ENCODE results near the gene MOV10L1. TPM values are rescaled to one million over a fixed set of nuclear protein-coding genes. Genes with fewer than 3 reads are reported as not detected.

The MOV10L1 gene
- total RNA-seq, 2 donors from 2014 or later, result 0.36 to 18.9 TPM

GRCh38 chr22:50082961-50083461, 6.8 kb upstream of the MOV10L1 start:
- H3K9me3 ChIP-seq, result no peaks in the 10 kb centered on the region
- H3K36me3 ChIP-seq, result no peaks in the 10 kb centered on the region
- WGBS, result 33% methylated on average over 21 of the region's 21 CpGs
- DNase-seq (ENCODE audit: low spot score), result no peak
- intact Hi-C loops (cut with DNase I), result loop anchor here (10.0 kb wide), 1 partner anchor 52 kb away; no protein-coding TSS in a partner anchor
- no peaks in the 10 kb centered on the region for H3K4me1 ChIP-seq (replicated peaks)
- no peak overlapping the region for H3K4me3 ChIP-seq
- peaks cover 6% of the 10 kb centered on the region for H3K27me3 ChIP-seq (replicated peaks; ENCODE audit: insufficient read depth)
- H3K27ac ChIP-seq, result no peak overlapping the region
- TF ChIP-seq POLR2AphosphoS5 (IDR thresholded peaks at IDR 0.05), result no peak
- TF ChIP-seq POLR2A (IDR thresholded peaks at IDR 0.05), result no peak
- no peak for TF ChIP-seq CTCF (IDR thresholded peaks at IDR 0.05)

DNA sequence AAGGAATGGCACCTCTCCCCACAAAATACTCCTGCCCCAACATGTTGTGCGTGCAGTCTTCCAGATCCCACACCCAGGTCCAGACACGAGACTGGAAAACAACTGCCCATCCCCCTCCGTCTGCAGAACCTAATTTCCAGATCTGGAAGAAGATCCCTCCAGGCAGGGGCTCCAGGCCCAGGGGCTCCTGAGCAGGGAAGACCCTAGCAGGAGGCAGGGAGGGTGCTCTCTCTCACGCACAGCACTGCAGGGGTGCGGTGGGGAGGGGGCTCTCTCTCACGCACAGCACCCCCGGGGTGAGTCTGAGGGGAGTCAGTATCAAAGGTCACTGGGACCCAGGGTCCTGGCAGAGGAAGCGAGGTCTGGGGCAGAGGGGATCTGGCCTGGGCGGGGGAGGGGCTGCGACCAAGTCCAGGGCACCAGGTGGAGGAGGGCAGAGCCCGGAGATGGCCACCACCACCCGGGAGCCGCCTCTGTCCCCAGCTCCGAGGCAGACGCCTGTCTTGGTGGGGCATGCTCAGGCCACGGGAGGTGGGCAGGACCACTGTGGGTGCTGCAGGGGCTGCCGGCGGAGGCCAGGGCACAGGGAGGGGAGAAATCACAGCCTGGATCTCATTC, 6.2 kb upstream of the MOV10L1 start:
- Histone ChIP-seq H3K27me3 (replicated peaks; ENCODE audit: insufficient read depth) (peaks cover 6% of the 10 kb centered on the region), H3K36me3 (no peaks in the 10 kb centered on the region), H3K4me1 (replicated peaks) (no peaks in the 10 kb centered on the region), H3K4me3 (no peak overlapping the region), H3K27ac (no peak overlapping the region), H3K9me3 (no peaks in the 10 kb centered on the region)
- TF ChIP-seq CTCF (IDR thresholded peaks at IDR 0.05), result no peak
- no peak for TF ChIP-seq POLR2A (IDR thresholded peaks at IDR 0.05)
- TF ChIP-seq POLR2AphosphoS5 (IDR thresholded peaks at IDR 0.05), result no peak
- 68% methylated on average over 15 of the region's 18 CpGs for WGBS
- intact Hi-C loops (cut with DNase I), result loop anchor here (10.0 kb wide), 1 partner anchor 51 kb away; no protein-coding TSS in a partner anchor
- no peak for DNase-seq (ENCODE audit: low spot score)

GRCh38 chr22:50084080-50084477, 5.7 kb upstream of the MOV10L1 start:
- intact Hi-C loops (cut with DNase I), result loop anchor here (10.0 kb wide), 1 partner anchor 51 kb away; no protein-coding TSS in a partner anchor
- H3K36me3 ChIP-seq, result no peaks in the 10 kb centered on the region
- H3K4me1 ChIP-seq (replicated peaks), result no peaks in the 10 kb centered on the region
- no peak for DNase-seq (ENCODE audit: low spot score)
- TF ChIP-seq POLR2A (IDR thresholded peaks at IDR 0.05), result no peak
- TF ChIP-seq POLR2AphosphoS5 (IDR thresholded peaks at IDR 0.05), result no peak
- TF ChIP-seq CTCF (IDR thresholded peaks at IDR 0.05), result no peak
- peaks cover 6% of the 10 kb centered on the region for H3K27me3 ChIP-seq (replicated peaks; ENCODE audit: insufficient read depth)
- no peak overlapping the region for H3K4me3 ChIP-seq
- H3K9me3 ChIP-seq, result no peaks in the 10 kb centered on the region
- no peak overlapping the region for H3K27ac ChIP-seq
- 79% methylated on average over 8 of the region's 10 CpGs for WGBS

GRCh38 chr22:50084614-50085021, 5.2 kb upstream of the MOV10L1 start:
- no peak overlapping the region for H3K27ac ChIP-seq
- H3K9me3 ChIP-seq, result no peaks in the 10 kb centered on the region
- TF ChIP-seq CTCF (IDR thresholded peaks at IDR 0.05) (no peak), POLR2A (IDR thresholded peaks at IDR 0.05) (no peak), POLR2AphosphoS5 (IDR thresholded peaks at IDR 0.05) (no peak)
- intact Hi-C loops (cut with DNase I), result loop anchor here (10.0 kb wide), 1 partner anchor 50 kb away; no protein-coding TSS in a partner anchor
- H3K4me3 ChIP-seq, result no peak overlapping the region
- no peaks in the 10 kb centered on the region for H3K36me3 ChIP-seq
- H3K27me3 ChIP-seq (replicated peaks; ENCODE audit: insufficient read depth), result peaks cover 6% of the 10 kb centered on the region
- no peak for DNase-seq (ENCODE audit: low spot score)
- WGBS, result 84% methylated on average over 16 of the region's 16 CpGs
- no peaks in the 10 kb centered on the region for H3K4me1 ChIP-seq (replicated peaks)
